HFFc6 (cell line): ENCODE measurements around the gene SPG11. TPM values are rescaled to one million over a fixed set of nuclear protein-coding genes. Genes with fewer than 3 reads are reported as not detected.
"Not testable (repeated sequence)": the region's sequence is repeated elsewhere in the genome, so short reads cannot be mapped to it uniquely, and the experiment has no call there.

ENCODE experiments used
- DNase-seq: peaks from one replicate; pipeline ENCODE4 v3.0.0-alpha.2; 2018
- H3K27ac Mint-ChIP-seq: 2 replicates; pipeline ENCODE4 v1.8.0; 2020; ENCODE audit warnings: mild to moderate bottlenecking, mixed read lengths
- H3K27me3 Mint-ChIP-seq: 2 replicates; pipeline ENCODE4 v1.8.0; 2021; ENCODE audit warnings: mild to moderate bottlenecking, moderate library complexity, mixed read lengths; ENCODE audit not compliant: insufficient read depth
- H3K36me3 Mint-ChIP-seq: 2 replicates; pipeline ENCODE4 v1.8.0; 2021; ENCODE audit warnings: low read depth, mixed read lengths
- H3K4me1 Mint-ChIP-seq: 2 replicates; pipeline ENCODE4 v1.8.0; 2020; ENCODE audit warnings: low read depth, mixed read lengths
- H3K4me3 Mint-ChIP-seq: 2 replicates; pipeline ENCODE4 v1.8.0; 2020; ENCODE audit warnings: mild to moderate bottlenecking, moderate library complexity, mixed read lengths
- H3K9me3 Mint-ChIP-seq: 2 replicates; pipeline ENCODE4 v1.8.0; 2020; ENCODE audit warnings: mild to moderate bottlenecking, mixed read lengths
- CTCF ChIP-seq: fragments of 200-600 bp; sonication (generic); IDR thresholded peaks from 2 replicates; pipeline ENCODE4 v1.5.0; 2021; ENCODE audit warnings: antibody characterized with exemption, mild to moderate bottlenecking
- total RNA-seq, 6 experiments: library from RNA; stranded (reverse); fragmentation: NEBNext Ultra II Directional; extraction: Animal tissue kit (Norgen Biotek cat#: 25700); gene quantifications; 2 replicates in 1 of 6; 3 replicates in 5 of 6; pipeline ENCODE4 v1.2.3, GENCODE V29; 2021

Gene SPG11
- total RNA-seq, 6 experiments from 2014 or later, result 28.0 to 34.1 (median 31.2) TPM

- Mint-ChIP-seq H3K4me1 (peaks cover 8% of the 10 kb centered on the region), H3K4me3 (no peak overlapping the region), H3K27ac (no peak overlapping the region), H3K27me3 (no peaks in the 10 kb centered on the region; the same call in none of the 2 replicates), H3K9me3 (no peaks in the 10 kb centered on the region), H3K36me3 (peaks cover 59% of the 10 kb centered on the region)
- no peak for TF ChIP-seq CTCF
- no peak for DNase-seq
These were observed 97.9 kb downstream of the SPG11 start for GRCh38 chr15:44565387-44566154.

GRCh38 chr15:44560926-44561325 is 102.5 kb downstream of the SPG11 start:
- H3K27me3 Mint-ChIP-seq, H3K9me3 Mint-ChIP-seq, H3K4me1 Mint-ChIP-seq, H3K4me3 Mint-ChIP-seq, DNase-seq: not testable (repeated sequence)
- peaks cover 56% of the 10 kb centered on the region for H3K36me3 Mint-ChIP-seq
- H3K27ac Mint-ChIP-seq, result peak overlapping the region; percentile 22

- no peak for DNase-seq
- no peaks in the 10 kb centered on the region for H3K9me3 Mint-ChIP-seq
- no peak overlapping the region for H3K27ac Mint-ChIP-seq
- H3K27me3 Mint-ChIP-seq, result no peaks in the 10 kb centered on the region; the same call in 1 of the 2 replicates
- no peak for TF ChIP-seq CTCF
- H3K4me3 Mint-ChIP-seq, result no peak overlapping the region
- peaks cover 35% of the 10 kb centered on the region for H3K36me3 Mint-ChIP-seq
- H3K4me1 Mint-ChIP-seq, result peaks cover 25% of the 10 kb centered on the region
These were observed 108.3 kb downstream of the SPG11 start for GRCh38 chr15:44554934-44555723.

- no peak for TF ChIP-seq CTCF
- Mint-ChIP-seq H3K9me3 (no peaks in the 10 kb centered on the region), H3K27ac (no peak overlapping the region), H3K27me3 (no peaks in the 10 kb centered on the region; the same call in 1 of the 2 replicates), H3K4me1 (peaks cover 25% of the 10 kb centered on the region), H3K36me3 (peaks cover 21% of the 10 kb centered on the region), H3K4me3 (no peak overlapping the region)
- no peak for DNase-seq
These were observed 112.7 kb downstream of the SPG11 start for GRCh38 chr15:44550734-44551133.

GRCh38 chr15:44550256-44550655 is 113.2 kb downstream of the SPG11 start:
- H3K27ac Mint-ChIP-seq, result no peak overlapping the region
- no peaks in the 10 kb centered on the region; the same call in 1 of the 2 replicates for H3K27me3 Mint-ChIP-seq
- H3K4me3 Mint-ChIP-seq, result no peak overlapping the region
- H3K36me3 Mint-ChIP-seq, result peaks cover 16% of the 10 kb centered on the region
- peak; percentile 76 for TF ChIP-seq CTCF
- H3K9me3 Mint-ChIP-seq, result no peaks in the 10 kb centered on the region
- DNase-seq, result peak; percentile 28
- peaks cover 23% of the 10 kb centered on the region for H3K4me1 Mint-ChIP-seq

GRCh38 chr15:44549152-44549551 is 114.3 kb downstream of the SPG11 start:
- not testable (repeated sequence) for H3K27me3 Mint-ChIP-seq, DNase-seq, H3K27ac Mint-ChIP-seq, H3K36me3 Mint-ChIP-seq, H3K4me3 Mint-ChIP-seq, H3K9me3 Mint-ChIP-seq
- peaks cover 14% of the 10 kb centered on the region for H3K4me1 Mint-ChIP-seq
